ENCODE results near the gene TTC28. TPM values are rescaled to one million over a fixed set of nuclear protein-coding genes. Genes with fewer than 3 reads are reported as not detected.

TTC28 gene
- polyA plus RNA-seq, 1 donor from 2014 or later: 14.8 TPM

DNA sequence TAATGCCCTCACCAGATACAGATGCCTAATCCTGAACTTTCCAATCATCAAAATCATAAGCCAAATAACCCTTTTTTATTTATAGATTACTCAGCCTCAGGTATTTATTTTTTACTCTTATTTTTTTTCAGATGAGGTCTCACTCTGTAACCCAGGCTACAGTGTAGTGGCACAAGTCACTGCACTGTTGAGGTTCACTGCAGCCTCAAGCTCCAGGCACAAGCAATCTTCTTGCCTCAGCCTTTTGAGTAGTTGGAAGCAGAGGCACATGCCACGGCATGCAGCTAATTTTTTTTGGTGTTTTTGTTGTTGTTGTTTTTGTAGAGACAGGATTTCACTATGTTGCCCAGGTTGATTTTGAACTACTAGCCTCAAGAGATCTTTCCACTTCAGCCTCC, 49.5 kb downstream of the TTC28 start:
- TF ChIP-seq SMC3 (conservative IDR thresholded peaks at IDR 0.05; ENCODE audit: poor library complexity): no peak
- no peak for TF ChIP-seq RAD21 (conservative IDR thresholded peaks at IDR 0.05)
- no peak for TF ChIP-seq EP300 (conservative IDR thresholded peaks at IDR 0.05; ENCODE audit: poor library complexity, severe bottlenecking)
- TF ChIP-seq EZH2 (IDR thresholded peaks at IDR 0.05; ENCODE audit: borderline replicate concordance, insufficient read depth, low read length, poor library complexity, severe bottlenecking): no peak
- no peak for TF ChIP-seq TAF1 (IDR thresholded peaks at IDR 0.05; ENCODE audit: low read depth)
- TF ChIP-seq, protein P1, sequence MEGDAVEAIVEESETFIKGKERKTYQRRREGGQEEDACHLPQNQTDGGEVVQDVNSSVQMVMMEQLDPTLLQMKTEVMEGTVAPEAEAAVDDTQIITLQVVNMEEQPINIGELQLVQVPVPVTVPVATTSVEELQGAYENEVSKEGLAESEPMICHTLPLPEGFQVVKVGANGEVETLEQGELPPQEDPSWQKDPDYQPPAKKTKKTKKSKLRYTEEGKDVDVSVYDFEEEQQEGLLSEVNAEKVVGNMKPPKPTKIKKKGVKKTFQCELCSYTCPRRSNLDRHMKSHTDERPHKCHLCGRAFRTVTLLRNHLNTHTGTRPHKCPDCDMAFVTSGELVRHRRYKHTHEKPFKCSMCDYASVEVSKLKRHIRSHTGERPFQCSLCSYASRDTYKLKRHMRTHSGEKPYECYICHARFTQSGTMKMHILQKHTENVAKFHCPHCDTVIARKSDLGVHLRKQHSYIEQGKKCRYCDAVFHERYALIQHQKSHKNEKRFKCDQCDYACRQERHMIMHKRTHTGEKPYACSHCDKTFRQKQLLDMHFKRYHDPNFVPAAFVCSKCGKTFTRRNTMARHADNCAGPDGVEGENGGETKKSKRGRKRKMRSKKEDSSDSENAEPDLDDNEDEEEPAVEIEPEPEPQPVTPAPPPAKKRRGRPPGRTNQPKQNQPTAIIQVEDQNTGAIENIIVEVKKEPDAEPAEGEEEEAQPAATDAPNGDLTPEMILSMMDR (IDR thresholded peaks at IDR 0.05; ENCODE audit: poor library complexity, severe bottlenecking): no peak
- TF ChIP-seq MXI1 (conservative IDR thresholded peaks at IDR 0.05; ENCODE audit: poor library complexity, severe bottlenecking): no peak
- no peak overlapping the region for H3K27ac ChIP-seq (ENCODE audit: low read length)
- H3K27me3 ChIP-seq (ENCODE audit: insufficient read depth, low read depth, low read length): no peaks in the 10 kb centered on the region
- H3K4me2 ChIP-seq (ENCODE audit: low read length): no peak overlapping the region
- no peak overlapping the region for H2AFZ ChIP-seq (ENCODE audit: low read depth, low read length)
- H3K79me2 ChIP-seq (replicated peaks; ENCODE audit: insufficient read depth, low read length): no peaks in the 10 kb centered on the region
- no peak overlapping the region for H3K9ac ChIP-seq (ENCODE audit: low read length)
- H4K20me1 ChIP-seq (ENCODE audit: insufficient read depth): no peaks in the 10 kb centered on the region
- H3F3A ChIP-seq (ENCODE audit: insufficient read depth, low read length, poor library complexity, severe bottlenecking): no peaks in the 10 kb centered on the region
- H3K9me3 ChIP-seq (ENCODE audit: low read length): no peaks in the 10 kb centered on the region
- no peak overlapping the region for H3K4me3 ChIP-seq (ENCODE audit: low read length)
- no peaks in the 10 kb centered on the region for H3K36me3 ChIP-seq (ENCODE audit: insufficient read depth, low read length)
- H3K9me2 ChIP-seq (ENCODE audit: insufficient read depth, low read length): no peaks in the 10 kb centered on the region

DNA sequence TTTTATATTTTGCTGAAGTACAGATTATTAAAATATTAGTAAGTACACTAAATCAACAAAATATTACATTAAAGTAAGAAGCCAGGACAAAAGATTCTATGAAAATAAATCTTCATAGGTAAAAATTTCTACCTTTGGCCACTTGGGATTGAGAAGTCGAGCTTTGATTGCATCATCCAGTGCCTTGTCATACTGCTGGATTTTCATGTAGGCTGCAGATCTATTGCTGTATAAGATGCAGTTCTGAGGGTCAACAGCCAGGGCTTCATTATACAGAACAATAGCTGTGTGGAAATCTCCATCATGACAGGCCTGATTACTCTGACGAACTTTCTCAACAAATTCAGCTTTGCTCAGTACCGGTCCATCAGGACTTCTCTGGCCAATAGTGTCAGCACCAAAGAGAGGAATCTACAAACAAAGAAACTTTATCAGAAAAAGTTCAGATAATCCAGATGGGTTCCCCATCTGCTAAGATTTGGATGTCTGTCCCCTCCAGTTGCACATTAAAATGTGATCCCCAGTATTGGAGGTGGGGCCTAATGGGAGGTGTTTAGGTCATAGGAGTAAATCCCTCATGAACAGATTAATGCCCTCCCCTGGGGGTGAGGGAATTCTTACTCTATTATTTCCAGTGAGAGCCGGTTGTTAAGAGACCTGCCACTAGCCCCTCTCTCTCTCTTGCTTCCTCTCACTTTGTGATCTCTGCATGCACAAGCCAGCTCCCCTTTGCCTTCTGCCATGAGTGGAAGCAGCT, 50.0 kb downstream of the TTC28 start:
- TF ChIP-seq EP300 (conservative IDR thresholded peaks at IDR 0.05; ENCODE audit: poor library complexity, severe bottlenecking) (no peak), MXI1 (conservative IDR thresholded peaks at IDR 0.05; ENCODE audit: poor library complexity, severe bottlenecking) (no peak), EZH2 (IDR thresholded peaks at IDR 0.05; ENCODE audit: borderline replicate concordance, insufficient read depth, low read length, poor library complexity, severe bottlenecking) (no peak), TAF1 (IDR thresholded peaks at IDR 0.05; ENCODE audit: low read depth) (no peak), POLR2AphosphoS5 (IDR thresholded peaks at IDR 0.05) (no peak), SMC3 (conservative IDR thresholded peaks at IDR 0.05; ENCODE audit: poor library complexity) (no peak), RAD21 (conservative IDR thresholded peaks at IDR 0.05) (no peak)
- TF ChIP-seq, protein P2, sequence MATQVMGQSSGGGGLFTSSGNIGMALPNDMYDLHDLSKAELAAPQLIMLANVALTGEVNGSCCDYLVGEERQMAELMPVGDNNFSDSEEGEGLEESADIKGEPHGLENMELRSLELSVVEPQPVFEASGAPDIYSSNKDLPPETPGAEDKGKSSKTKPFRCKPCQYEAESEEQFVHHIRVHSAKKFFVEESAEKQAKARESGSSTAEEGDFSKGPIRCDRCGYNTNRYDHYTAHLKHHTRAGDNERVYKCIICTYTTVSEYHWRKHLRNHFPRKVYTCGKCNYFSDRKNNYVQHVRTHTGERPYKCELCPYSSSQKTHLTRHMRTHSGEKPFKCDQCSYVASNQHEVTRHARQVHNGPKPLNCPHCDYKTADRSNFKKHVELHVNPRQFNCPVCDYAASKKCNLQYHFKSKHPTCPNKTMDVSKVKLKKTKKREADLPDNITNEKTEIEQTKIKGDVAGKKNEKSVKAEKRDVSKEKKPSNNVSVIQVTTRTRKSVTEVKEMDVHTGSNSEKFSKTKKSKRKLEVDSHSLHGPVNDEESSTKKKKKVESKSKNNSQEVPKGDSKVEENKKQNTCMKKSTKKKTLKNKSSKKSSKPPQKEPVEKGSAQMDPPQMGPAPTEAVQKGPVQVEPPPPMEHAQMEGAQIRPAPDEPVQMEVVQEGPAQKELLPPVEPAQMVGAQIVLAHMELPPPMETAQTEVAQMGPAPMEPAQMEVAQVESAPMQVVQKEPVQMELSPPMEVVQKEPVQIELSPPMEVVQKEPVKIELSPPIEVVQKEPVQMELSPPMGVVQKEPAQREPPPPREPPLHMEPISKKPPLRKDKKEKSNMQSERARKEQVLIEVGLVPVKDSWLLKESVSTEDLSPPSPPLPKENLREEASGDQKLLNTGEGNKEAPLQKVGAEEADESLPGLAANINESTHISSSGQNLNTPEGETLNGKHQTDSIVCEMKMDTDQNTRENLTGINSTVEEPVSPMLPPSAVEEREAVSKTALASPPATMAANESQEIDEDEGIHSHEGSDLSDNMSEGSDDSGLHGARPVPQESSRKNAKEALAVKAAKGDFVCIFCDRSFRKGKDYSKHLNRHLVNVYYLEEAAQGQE (IDR thresholded peaks at IDR 0.05; ENCODE audit: borderline replicate concordance): no peak
- TF ChIP-seq, protein P1 (IDR thresholded peaks at IDR 0.05; ENCODE audit: poor library complexity, severe bottlenecking): no peak
- Histone ChIP-seq H2AFZ (ENCODE audit: low read depth, low read length) (no peak overlapping the region), H3K9ac (ENCODE audit: low read length) (no peak overlapping the region), H3F3A (ENCODE audit: insufficient read depth, low read length, poor library complexity, severe bottlenecking) (no peaks in the 10 kb centered on the region), H3K9me2 (ENCODE audit: insufficient read depth, low read length) (no peaks in the 10 kb centered on the region), H3K27ac (ENCODE audit: low read length) (no peak overlapping the region), H3K4me3 (ENCODE audit: low read length) (no peak overlapping the region), H4K20me1 (ENCODE audit: insufficient read depth) (no peaks in the 10 kb centered on the region), H3K79me2 (replicated peaks; ENCODE audit: insufficient read depth, low read length) (no peaks in the 10 kb centered on the region), H3K4me2 (ENCODE audit: low read length) (no peak overlapping the region), H3K36me3 (ENCODE audit: insufficient read depth, low read length) (no peaks in the 10 kb centered on the region), H3K9me3 (ENCODE audit: low read length) (no peaks in the 10 kb centered on the region), H3K27me3 (ENCODE audit: insufficient read depth, low read depth, low read length) (no peaks in the 10 kb centered on the region)

All from neural cell (in vitro differentiated cells).